ENCODE measurements around the gene TBC1D32. TPM values are rescaled to one million over a fixed set of nuclear protein-coding genes. Genes with fewer than 3 reads are reported as not detected.
"Not testable (repeated sequence)": the region's sequence is repeated elsewhere in the genome, so short reads cannot be mapped to it uniquely, and the experiment has no call there.

TBC1D32 gene
- polyA plus RNA-seq, 1 of the 3 experiments (the other 2 are of a cell fraction): 2.3 TPM

DNA sequence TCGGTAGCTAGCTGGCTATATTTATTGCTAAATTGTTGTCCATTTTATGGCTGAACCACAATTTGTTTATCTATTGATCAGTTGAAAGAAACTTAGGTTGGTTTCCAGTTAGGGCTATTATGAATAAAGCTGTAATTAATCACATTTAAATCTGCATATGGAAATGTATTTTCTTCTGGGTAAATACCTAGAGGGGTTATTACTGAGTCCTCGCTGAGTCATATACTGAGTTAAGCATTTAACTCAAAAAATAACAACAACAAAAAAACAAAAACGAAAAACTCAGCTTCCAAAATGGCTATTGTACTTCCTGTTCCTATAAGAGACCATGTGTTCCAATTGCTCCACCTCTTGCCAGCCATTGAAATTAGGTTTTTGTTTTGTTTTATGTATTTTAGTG is 258.2 kb downstream of the TBC1D32 start:
- Histone ChIP-seq H3K27ac (ENCODE audit: low read depth in 2 of 2, low read length in 1 of 2) (no peak overlapping the region), H3K79me2 (ENCODE audit: insufficient read depth) (no peaks in the 10 kb centered on the region), H3K36me3 (replicated peaks in 1 of 2; ENCODE audit: control insufficient read depth in 1 of 2, insufficient read depth in 2 of 2, low read length in 1 of 2) (no peaks in the 10 kb centered on the region), H3K4me3 (ENCODE audit: low read depth in 2 of 2, low read length in 1 of 2) (no peak overlapping the region), H4K20me1 (ENCODE audit: insufficient read depth) (no peaks in the 10 kb centered on the region), H3K4me1 (ENCODE audit: control insufficient read depth in 1 of 2, insufficient read depth in 2 of 2, low read depth in 1 of 2, low read length in 1 of 2) (no peaks in the 10 kb centered on the region), H3K9me2 (no peaks in the 10 kb centered on the region), H3K9me3 (no peaks in the 10 kb centered on the region), H3K27me3 (ENCODE audit: insufficient read depth) (no peaks in the 10 kb centered on the region), H2AFZ (ENCODE audit: low read depth) (no peak overlapping the region), H3K9ac (no peak overlapping the region), H3F3A (replicated peaks; ENCODE audit: insufficient read depth) (no peaks in the 10 kb centered on the region), H3K4me2 (no peak overlapping the region)
- WGBS (ENCODE audit: low lambda C conversion rate): 70% methylated on average over 3 of the region's 3 CpGs
- POLR2A ChIA-PET: no interaction called here
- DNase-seq: no peak
- TF ChIP-seq CHD2 (IDR thresholded peaks at IDR 0.05; ENCODE audit: low read length, partially characterized antibody) (no peak), GATA2 (CRISPR knock-in tag; IDR thresholded peaks at IDR 0.05) (no peak), FOSL2 (IDR thresholded peaks at IDR 0.05; ENCODE audit: borderline replicate concordance, low read depth) (no peak)
- CTCF ChIA-PET: interaction anchor here (1.6 kb wide), 1 partner anchor 10 kb away, joined by 5 read pairs; no protein-coding TSS in a partner anchor

DNA sequence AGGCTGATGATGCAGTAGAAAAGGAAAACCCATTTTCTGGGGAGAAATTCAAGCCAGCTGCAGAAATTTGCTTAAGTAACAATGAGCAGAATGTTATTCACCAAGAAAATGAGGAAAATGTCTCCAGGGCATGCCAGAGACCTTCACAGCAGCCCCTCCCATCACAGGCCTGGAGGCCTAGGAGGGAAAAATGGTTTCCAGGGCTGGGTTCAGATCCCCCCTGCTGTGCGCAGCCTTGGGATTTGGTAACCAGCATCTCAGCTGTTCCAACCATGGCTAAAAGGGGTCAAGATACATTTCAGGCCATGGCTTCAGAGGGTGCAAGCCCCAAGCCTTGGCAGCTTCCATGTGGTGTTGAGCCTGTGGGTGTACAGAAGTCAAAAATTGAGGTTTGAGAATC is 265.5 kb downstream of the TBC1D32 start:
- H3F3A ChIP-seq (replicated peaks; ENCODE audit: insufficient read depth); H3K4me2 ChIP-seq; H3K9ac ChIP-seq; POLR2A ChIA-PET; H3K79me2 ChIP-seq (ENCODE audit: insufficient read depth); H3K4me3 ChIP-seq (ENCODE audit: low read depth in 2 of 2, low read length in 1 of 2); H3K36me3 ChIP-seq (replicated peaks in 1 of 2; ENCODE audit: control insufficient read depth in 1 of 2, insufficient read depth in 2 of 2, low read length in 1 of 2); H3K9me2 ChIP-seq; H3K27ac ChIP-seq (ENCODE audit: low read depth in 2 of 2, low read length in 1 of 2); DNase-seq; H3K27me3 ChIP-seq (ENCODE audit: insufficient read depth); H3K9me3 ChIP-seq; H3K4me1 ChIP-seq (ENCODE audit: control insufficient read depth in 1 of 2, insufficient read depth in 2 of 2, low read depth in 1 of 2, low read length in 1 of 2); H2AFZ ChIP-seq (ENCODE audit: low read depth); H4K20me1 ChIP-seq (ENCODE audit: insufficient read depth): not testable (repeated sequence)
- WGBS (ENCODE audit: low lambda C conversion rate): 100% methylated on average over 1 of the region's 1 CpG
- CTCF ChIA-PET: interaction anchor here (0.9 kb wide), 1 partner anchor 13 kb away, joined by 3 read pairs; no protein-coding TSS in a partner anchor

DNA sequence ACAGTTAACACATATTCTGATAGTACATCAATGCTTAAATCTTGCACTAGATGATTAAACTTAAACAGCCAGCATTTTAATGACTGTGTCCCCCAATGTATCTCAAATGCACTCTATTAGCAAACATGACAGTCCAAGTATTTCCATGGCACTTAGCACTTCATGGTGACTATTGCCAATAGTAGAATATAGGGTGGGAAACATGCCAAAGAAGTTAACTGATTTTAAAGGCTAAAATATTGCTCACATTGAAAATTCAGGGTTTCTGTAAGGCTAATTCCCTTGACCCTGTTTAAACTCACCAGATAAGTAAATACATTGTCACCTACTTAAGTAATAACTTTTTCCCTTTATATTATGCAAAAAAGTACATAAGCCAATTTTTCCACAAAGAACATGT is 266.9 kb downstream of the TBC1D32 start:
- Histone ChIP-seq H4K20me1 (ENCODE audit: insufficient read depth) (no peaks in the 10 kb centered on the region), H3K4me3 (ENCODE audit: low read depth in 2 of 2, low read length in 1 of 2) (no peak overlapping the region), H3K36me3 (replicated peaks in 1 of 2; ENCODE audit: control insufficient read depth in 1 of 2, insufficient read depth in 2 of 2, low read length in 1 of 2) (no peaks in the 10 kb centered on the region), H3K4me2 (no peak overlapping the region), H3K79me2 (ENCODE audit: insufficient read depth) (no peaks in the 10 kb centered on the region), H3K27ac (ENCODE audit: low read depth in 2 of 2, low read length in 1 of 2) (no peak overlapping the region), H3K9me3 (no peaks in the 10 kb centered on the region), H3F3A (replicated peaks; ENCODE audit: insufficient read depth) (no peaks in the 10 kb centered on the region), H3K9me2 (no peaks in the 10 kb centered on the region), H3K4me1 (ENCODE audit: control insufficient read depth in 1 of 2, insufficient read depth in 2 of 2, low read depth in 1 of 2, low read length in 1 of 2) (no peaks in the 10 kb centered on the region), H3K27me3 (ENCODE audit: insufficient read depth) (no peaks in the 10 kb centered on the region), H2AFZ (ENCODE audit: low read depth) (no peak overlapping the region), H3K9ac (no peak overlapping the region)
- DNase-seq: no peak
- ChIA-PET CTCF (interaction anchor here (2.9 kb wide), 1 partner anchor 12 kb away, joined by 10 read pairs; no protein-coding TSS in a partner anchor), POLR2A (no interaction called here)
- TF ChIP-seq MXI1 (IDR thresholded peaks at IDR 0.05; ENCODE audit: low read depth, low read length) (no peak), FOXM1 (IDR thresholded peaks at IDR 0.05; ENCODE audit: low read depth) (no peak), FOSL2 (IDR thresholded peaks at IDR 0.05; ENCODE audit: borderline replicate concordance, low read depth) (no peak), MEF2A (IDR thresholded peaks at IDR 0.05; ENCODE audit: borderline replicate concordance, low read depth) (no peak), GABPA (IDR thresholded peaks at IDR 0.05; ENCODE audit: low read depth) (no peak), SMC3 (IDR thresholded peaks at IDR 0.05; ENCODE audit: low read depth, low read length) (no peak), CHD2 (IDR thresholded peaks at IDR 0.05; ENCODE audit: low read length, partially characterized antibody) (no peak)
- TF ChIP-seq, protein P1, sequence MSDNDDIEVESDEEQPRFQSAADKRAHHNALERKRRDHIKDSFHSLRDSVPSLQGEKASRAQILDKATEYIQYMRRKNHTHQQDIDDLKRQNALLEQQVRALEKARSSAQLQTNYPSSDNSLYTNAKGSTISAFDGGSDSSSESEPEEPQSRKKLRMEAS (IDR thresholded peaks at IDR 0.05; ENCODE audit: low read depth): no peak
- TF ChIP-seq, protein P2, sequence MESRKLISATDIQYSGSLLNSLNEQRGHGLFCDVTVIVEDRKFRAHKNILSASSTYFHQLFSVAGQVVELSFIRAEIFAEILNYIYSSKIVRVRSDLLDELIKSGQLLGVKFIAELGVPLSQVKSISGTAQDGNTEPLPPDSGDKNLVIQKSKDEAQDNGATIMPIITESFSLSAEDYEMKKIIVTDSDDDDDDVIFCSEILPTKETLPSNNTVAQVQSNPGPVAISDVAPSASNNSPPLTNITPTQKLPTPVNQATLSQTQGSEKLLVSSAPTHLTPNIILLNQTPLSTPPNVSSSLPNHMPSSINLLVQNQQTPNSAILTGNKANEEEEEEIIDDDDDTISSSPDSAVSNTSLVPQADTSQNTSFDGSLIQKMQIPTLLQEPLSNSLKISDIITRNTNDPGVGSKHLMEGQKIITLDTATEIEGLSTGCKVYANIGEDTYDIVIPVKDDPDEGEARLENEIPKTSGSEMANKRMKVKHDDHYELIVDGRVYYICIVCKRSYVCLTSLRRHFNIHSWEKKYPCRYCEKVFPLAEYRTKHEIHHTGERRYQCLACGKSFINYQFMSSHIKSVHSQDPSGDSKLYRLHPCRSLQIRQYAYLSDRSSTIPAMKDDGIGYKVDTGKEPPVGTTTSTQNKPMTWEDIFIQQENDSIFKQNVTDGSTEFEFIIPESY (IDR thresholded peaks at IDR 0.05; ENCODE audit: borderline replicate concordance, low read depth): no peak
